Measurements from ENCODE around the gene PPP2R2C. TPM values are rescaled to one million over a fixed set of nuclear protein-coding genes. Genes with fewer than 3 reads are reported as not detected.

PPP2R2C gene
- total RNA-seq, 1 donor from 2014 or later, result not detected

DNA sequence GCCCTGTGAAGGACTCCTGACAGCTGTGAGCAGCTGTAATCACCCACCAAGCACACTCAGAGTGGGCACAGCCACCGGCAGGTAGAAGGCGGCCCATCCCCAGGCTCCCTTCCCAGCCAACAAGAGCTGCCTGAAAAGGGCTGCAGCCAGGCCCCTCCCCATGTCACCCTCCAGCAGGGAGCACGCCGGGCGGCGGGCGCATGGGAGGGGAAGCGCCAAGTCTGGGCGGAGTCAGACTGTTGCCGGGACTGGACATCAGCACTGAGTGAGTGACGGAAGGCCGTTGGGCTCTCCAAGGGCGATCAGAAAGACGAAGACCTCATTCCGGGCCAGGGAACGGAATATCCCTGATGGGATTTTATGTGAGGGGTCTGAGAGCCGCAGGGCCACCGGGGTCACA lies 82.1 kb downstream of the PPP2R2C start:
- TF ChIP-seq, protein P1, sequence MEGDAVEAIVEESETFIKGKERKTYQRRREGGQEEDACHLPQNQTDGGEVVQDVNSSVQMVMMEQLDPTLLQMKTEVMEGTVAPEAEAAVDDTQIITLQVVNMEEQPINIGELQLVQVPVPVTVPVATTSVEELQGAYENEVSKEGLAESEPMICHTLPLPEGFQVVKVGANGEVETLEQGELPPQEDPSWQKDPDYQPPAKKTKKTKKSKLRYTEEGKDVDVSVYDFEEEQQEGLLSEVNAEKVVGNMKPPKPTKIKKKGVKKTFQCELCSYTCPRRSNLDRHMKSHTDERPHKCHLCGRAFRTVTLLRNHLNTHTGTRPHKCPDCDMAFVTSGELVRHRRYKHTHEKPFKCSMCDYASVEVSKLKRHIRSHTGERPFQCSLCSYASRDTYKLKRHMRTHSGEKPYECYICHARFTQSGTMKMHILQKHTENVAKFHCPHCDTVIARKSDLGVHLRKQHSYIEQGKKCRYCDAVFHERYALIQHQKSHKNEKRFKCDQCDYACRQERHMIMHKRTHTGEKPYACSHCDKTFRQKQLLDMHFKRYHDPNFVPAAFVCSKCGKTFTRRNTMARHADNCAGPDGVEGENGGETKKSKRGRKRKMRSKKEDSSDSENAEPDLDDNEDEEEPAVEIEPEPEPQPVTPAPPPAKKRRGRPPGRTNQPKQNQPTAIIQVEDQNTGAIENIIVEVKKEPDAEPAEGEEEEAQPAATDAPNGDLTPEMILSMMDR (IDR thresholded peaks at IDR 0.05), result no peak
- DNase-seq (ENCODE audit: extremely low spot score, unreplicated experiment), result no peak
- Mint-ChIP-seq H3K27ac (ENCODE audit: unreplicated experiment) (no peak overlapping the region), H3K4me3 (ENCODE audit: unreplicated experiment) (no peak overlapping the region), H3K4me1 (ENCODE audit: unreplicated experiment) (no peaks in the 10 kb centered on the region), H3K36me3 (ENCODE audit: unreplicated experiment) (no peaks in the 10 kb centered on the region), H3K9me3 (ENCODE audit: unreplicated experiment) (no peaks in the 10 kb centered on the region), H3K27me3 (ENCODE audit: unreplicated experiment) (peaks cover 8% of the 10 kb centered on the region)

DNA sequence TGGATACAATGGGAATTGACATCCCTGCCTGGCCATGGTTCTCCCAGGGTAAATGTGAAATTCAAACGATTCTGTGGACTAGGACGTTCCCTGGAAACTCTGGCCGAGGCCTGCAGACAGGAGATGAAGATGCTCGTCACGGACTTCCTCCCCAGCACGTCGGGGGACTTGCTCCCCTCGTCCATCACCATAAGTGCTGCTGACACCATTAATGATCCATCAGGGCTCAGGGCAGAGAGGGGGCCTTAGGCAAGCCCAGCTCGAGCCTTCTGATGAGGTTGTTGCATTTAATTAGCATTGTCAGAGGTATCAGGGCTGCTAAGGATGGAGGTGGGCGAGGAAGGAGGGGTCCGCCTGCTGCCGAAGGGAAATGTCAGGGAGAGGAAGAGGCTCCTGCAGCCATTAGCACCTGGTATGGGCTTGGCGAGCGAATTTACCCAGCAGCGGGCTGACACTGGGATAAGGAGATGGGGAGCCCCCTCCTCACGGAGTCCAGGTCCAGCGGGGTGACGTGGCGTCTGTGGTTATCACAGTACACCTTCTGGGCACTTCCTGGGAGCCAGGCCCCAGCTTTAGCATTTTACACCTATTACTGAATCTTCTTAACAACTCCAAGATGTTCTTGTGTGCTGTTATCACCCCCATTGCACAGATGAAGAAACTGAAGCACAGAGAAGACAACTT lies 83.1 kb downstream of the PPP2R2C start:
- Mint-ChIP-seq H3K9me3 (ENCODE audit: unreplicated experiment) (no peaks in the 10 kb centered on the region), H3K27ac (ENCODE audit: unreplicated experiment) (no peak overlapping the region), H3K27me3 (ENCODE audit: unreplicated experiment) (peaks cover 11% of the 10 kb centered on the region), H3K4me1 (ENCODE audit: unreplicated experiment) (no peaks in the 10 kb centered on the region), H3K36me3 (ENCODE audit: unreplicated experiment) (no peaks in the 10 kb centered on the region), H3K4me3 (ENCODE audit: unreplicated experiment) (no peak overlapping the region)
- DNase-seq (ENCODE audit: extremely low spot score, unreplicated experiment), result no peak
- TF ChIP-seq, protein P1 (IDR thresholded peaks at IDR 0.05), result no peak

DNA sequence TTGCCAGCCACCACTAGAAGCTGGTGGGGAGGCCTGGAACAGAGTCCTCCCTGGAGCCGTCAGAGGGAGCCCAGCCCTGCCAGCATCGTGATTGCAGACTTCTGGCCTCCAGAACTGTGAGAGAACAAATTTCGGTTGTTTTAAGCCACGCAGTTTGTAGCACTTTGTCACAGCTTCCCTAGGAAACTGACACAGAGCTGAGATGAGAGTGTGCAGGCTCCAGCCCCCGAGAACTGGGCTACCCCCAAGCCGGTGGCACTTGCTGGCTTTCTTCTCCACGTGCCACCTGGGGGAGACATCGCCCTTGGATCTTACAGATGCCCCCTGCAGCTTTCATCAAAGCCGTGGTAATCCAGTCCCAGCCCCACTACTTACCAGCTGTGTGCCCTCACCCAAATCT lies 83.7 kb downstream of the PPP2R2C start:
- Mint-ChIP-seq H3K36me3 (ENCODE audit: unreplicated experiment) (no peaks in the 10 kb centered on the region), H3K27ac (ENCODE audit: unreplicated experiment) (no peak overlapping the region), H3K27me3 (ENCODE audit: unreplicated experiment) (peaks cover 12% of the 10 kb centered on the region), H3K4me3 (ENCODE audit: unreplicated experiment) (no peak overlapping the region), H3K4me1 (ENCODE audit: unreplicated experiment) (no peaks in the 10 kb centered on the region), H3K9me3 (ENCODE audit: unreplicated experiment) (no peaks in the 10 kb centered on the region)
- TF ChIP-seq, protein P1 (IDR thresholded peaks at IDR 0.05), result no peak
- DNase-seq (ENCODE audit: extremely low spot score, unreplicated experiment), result no peak

DNA sequence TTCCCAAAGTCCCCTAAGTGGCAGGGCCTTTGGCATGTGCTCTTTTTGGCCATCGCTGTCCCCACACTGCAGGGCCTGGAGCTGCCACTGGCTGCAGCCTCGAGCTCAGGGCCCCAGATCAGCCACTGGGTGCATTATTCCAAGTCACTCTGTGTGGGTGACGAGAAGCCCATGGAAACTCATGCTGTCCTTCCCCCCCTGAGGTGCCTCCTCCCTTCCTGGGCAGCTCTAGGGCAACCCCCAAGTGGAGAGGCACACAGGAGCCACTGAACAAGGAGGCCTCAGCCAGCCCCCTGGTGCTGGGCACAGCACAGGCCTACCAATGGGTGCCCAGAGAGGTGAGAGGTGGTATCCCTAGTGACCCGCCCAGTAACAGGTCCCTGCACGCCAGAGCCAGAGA lies 84.5 kb downstream of the PPP2R2C start:
- Mint-ChIP-seq H3K36me3 (ENCODE audit: unreplicated experiment) (no peaks in the 10 kb centered on the region), H3K9me3 (ENCODE audit: unreplicated experiment) (no peaks in the 10 kb centered on the region), H3K4me3 (ENCODE audit: unreplicated experiment) (no peak overlapping the region), H3K27me3 (ENCODE audit: unreplicated experiment) (peaks cover 17% of the 10 kb centered on the region), H3K4me1 (ENCODE audit: unreplicated experiment) (no peaks in the 10 kb centered on the region), H3K27ac (ENCODE audit: unreplicated experiment) (no peak overlapping the region)
- TF ChIP-seq, protein P1 (IDR thresholded peaks at IDR 0.05), result no peak
- no peak for DNase-seq (ENCODE audit: extremely low spot score, unreplicated experiment)

DNA sequence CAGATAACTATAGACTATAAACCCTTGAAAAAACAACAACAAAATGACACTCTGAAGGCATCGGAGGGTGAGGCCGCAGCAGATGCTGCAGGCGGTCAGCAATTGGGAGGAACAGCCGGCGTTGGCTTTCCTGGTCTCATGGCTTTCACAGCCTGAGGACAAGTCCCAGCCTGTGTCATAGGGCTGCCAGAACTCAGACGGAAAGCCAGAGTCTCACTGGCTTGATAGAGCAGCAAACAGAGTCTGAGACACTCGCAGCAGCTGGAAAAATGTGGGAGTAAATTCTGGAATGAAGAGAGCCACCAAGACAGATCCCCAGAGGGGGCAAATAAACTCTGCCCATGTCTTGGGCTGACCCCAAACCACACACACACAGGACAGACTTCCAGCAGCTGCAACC lies 86.3 kb downstream of the PPP2R2C start:
- H3K4me1 Mint-ChIP-seq (ENCODE audit: unreplicated experiment), result no peaks in the 10 kb centered on the region
- no peak for DNase-seq (ENCODE audit: extremely low spot score, unreplicated experiment)

More for the DNA sequence above, 86.3 kb downstream of the PPP2R2C start:
- no peak overlapping the region for H3K27ac Mint-ChIP-seq (ENCODE audit: unreplicated experiment)
- no peaks in the 10 kb centered on the region for H3K36me3 Mint-ChIP-seq (ENCODE audit: unreplicated experiment)
- H3K27me3 Mint-ChIP-seq (ENCODE audit: unreplicated experiment), result peaks cover 14% of the 10 kb centered on the region
- H3K9me3 Mint-ChIP-seq (ENCODE audit: unreplicated experiment), result no peaks in the 10 kb centered on the region
- H3K4me3 Mint-ChIP-seq (ENCODE audit: unreplicated experiment), result no peak overlapping the region
- TF ChIP-seq, protein P1 (IDR thresholded peaks at IDR 0.05), result no peak
